B cell (primary cell): ENCODE measurements around the gene CZIB.

Experiments
- CTCF ChIP-seq: fragments of 200-600 bp; IDR thresholded peaks from one replicate; pipeline ENCODE4 v1.8.0; 2022; ENCODE audit warnings: antibody characterized with exemption, mild to moderate bottlenecking
- EZH2 ChIP-seq: IDR thresholded peaks from 2 replicates; pipeline ENCODE4 v1.6.1; 2012; ENCODE audit warnings: borderline replicate concordance, low read depth, mild to moderate bottlenecking, moderate library complexity, low read length; ENCODE audit not compliant: insufficient read depth, poor library complexity, severe bottlenecking

- TF ChIP-seq CTCF (no peak), EZH2 (no peak)
Observed at GRCh38 chr1:53196017-53196484, 24.4 kb downstream of the CZIB start.
